Astrocyte (in vitro differentiated cells and primary cell): ENCODE data around the gene KIF25. TPM values are rescaled to one million over a fixed set of nuclear protein-coding genes. Genes with fewer than 3 reads are reported as not detected.

Experiments used
- DNase-seq: peaks from one replicate; pipeline ENCODE4 v3.0.0-alpha.2; 2010; ENCODE audit warnings: low read depth
- FAIRE-seq: peaks from 2 replicates; lab custom pipeline; 2011; peaks lifted over from hg19 to GRCh38; lab: Jason Lieb, UNC
- H2AFZ ChIP-seq: 2 replicates; pipeline ENCODE4 v1.6.0; 2012; ENCODE audit warnings: low read depth, low read length, inconsistent platforms
- H3K27ac ChIP-seq: 2 replicates; pipeline ENCODE4 v1.5.1; 2011; ENCODE audit warnings: low read depth, low read length, inconsistent platforms
- H3K27me3 ChIP-seq: 2 replicates; pipeline ENCODE4 v1.6.0; 2011; ENCODE audit warnings: low read length, inconsistent platforms; ENCODE audit not compliant: insufficient read depth
- H3K36me3 ChIP-seq: 2 replicates; pipeline ENCODE4 v1.5.1; 2011; ENCODE audit warnings: low read length, inconsistent platforms; ENCODE audit not compliant: insufficient read depth
- H3K4me1 ChIP-seq: 2 replicates; pipeline ENCODE4 v1.5.1; 2011; ENCODE audit warnings: low read length, inconsistent platforms; ENCODE audit not compliant: insufficient read depth
- H3K4me2 ChIP-seq: 2 replicates; pipeline ENCODE4 v1.6.0; 2012; ENCODE audit warnings: low read length, inconsistent platforms
- H3K4me3 ChIP-seq: 2 replicates; pipeline ENCODE4 v1.5.1; 2011; ENCODE audit warnings: low read depth, mild to moderate bottlenecking, low read length, inconsistent platforms; ENCODE audit not compliant: insufficient read depth
- H3K79me2 ChIP-seq: 2 replicates; pipeline ENCODE4 v1.6.0; 2012; ENCODE audit warnings: mild to moderate bottlenecking, low read length, inconsistent platforms; ENCODE audit not compliant: insufficient read depth
- H3K9ac ChIP-seq: 2 replicates; pipeline ENCODE4 v1.6.0; 2012; ENCODE audit warnings: mild to moderate bottlenecking, low read length, inconsistent platforms
- H3K9me3 ChIP-seq: 2 replicates; pipeline ENCODE4 v1.5.1; 2012; ENCODE audit warnings: low read depth, mild to moderate bottlenecking, low read length, inconsistent platforms; ENCODE audit not compliant: insufficient read depth
- H4K20me1 ChIP-seq: 2 replicates; pipeline ENCODE4 v1.6.0; 2012; ENCODE audit warnings: low read length, inconsistent platforms; ENCODE audit not compliant: insufficient read depth
- H3K27ac Mint-ChIP-seq: one replicate; pipeline ENCODE4 v1.8.0; 2021; ENCODE audit warnings: mild to moderate bottlenecking, mixed read lengths; ENCODE audit not compliant: unreplicated experiment
- H3K27me3 Mint-ChIP-seq: one replicate; pipeline ENCODE4 v1.8.0; 2021; ENCODE audit warnings: low read depth, mixed read lengths; ENCODE audit not compliant: unreplicated experiment
- H3K36me3 Mint-ChIP-seq: one replicate; pipeline ENCODE4 v1.8.0; 2021; ENCODE audit warnings: low read depth, mixed read lengths; ENCODE audit not compliant: unreplicated experiment
- H3K4me1 Mint-ChIP-seq: one replicate; pipeline ENCODE4 v1.8.0; 2021; ENCODE audit warnings: low read depth, mixed read lengths; ENCODE audit not compliant: unreplicated experiment
- H3K4me3 Mint-ChIP-seq: one replicate; pipeline ENCODE4 v1.8.0; 2021; ENCODE audit warnings: mild to moderate bottlenecking, moderate library complexity, mixed read lengths; ENCODE audit not compliant: unreplicated experiment
- H3K9me3 Mint-ChIP-seq: one replicate; pipeline ENCODE4 v1.8.0; 2021; ENCODE audit warnings: mild to moderate bottlenecking, mixed read lengths; ENCODE audit not compliant: unreplicated experiment
- CTCF ChIP-seq: IDR thresholded peaks from 2 replicates; pipeline ENCODE4 v1.5.1; 2011; ENCODE audit warnings: low read depth, mild to moderate bottlenecking, inconsistent platforms, low read length, moderate library complexity; ENCODE audit not compliant: insufficient read depth
- EZH2 ChIP-seq: IDR thresholded peaks from 2 replicates; pipeline ENCODE4 v1.6.1; 2012; ENCODE audit warnings: mild to moderate bottlenecking, low read length, inconsistent platforms; ENCODE audit not compliant: insufficient read depth
- total RNA-seq: library from RNA; stranded (reverse); gene quantifications from 2 replicates; pipeline ENCODE4 v1.2.1, GENCODE V29; 2021

Gene KIF25
- total RNA-seq, 1 donor from 2014 or later, result not detected

- DNase-seq, result no peak
- Mint-ChIP-seq H3K4me3 (no peak overlapping the region), H3K4me1 (peaks cover 5% of the 10 kb centered on the region), H3K36me3 (peaks cover 3% of the 10 kb centered on the region), H3K9me3 (peaks cover 12% of the 10 kb centered on the region), H3K27me3 (peaks cover 4% of the 10 kb centered on the region), H3K27ac (peak overlapping the region; percentile 7)
- Histone ChIP-seq H3K9ac (no peak overlapping the region), H3K79me2 (no peaks in the 10 kb centered on the region), H3K27me3 (peaks cover 7% of the 10 kb centered on the region), H3K4me1 (peaks cover 14% of the 10 kb centered on the region), H3K4me2 (no peak overlapping the region), H3K27ac (no peak overlapping the region), H3K4me3 (no peak overlapping the region), H3K36me3 (no peaks in the 10 kb centered on the region), H3K9me3 (no peaks in the 10 kb centered on the region), H4K20me1 (no peaks in the 10 kb centered on the region), H2AFZ (no peak overlapping the region)
- FAIRE-seq, result no peak
- TF ChIP-seq EZH2, result no peak
- no peak for TF ChIP-seq CTCF
These were observed 8.3 kb downstream of the KIF25 start for GRCh38 chr6:168005796-168006195.

GRCh38 chr6:168007592-168008338 is 10.3 kb downstream of the KIF25 start:
- peaks cover 5% of the 10 kb centered on the region for H3K4me1 Mint-ChIP-seq
- Histone ChIP-seq H3K36me3 (no peaks in the 10 kb centered on the region), H3K79me2 (no peaks in the 10 kb centered on the region), H3K4me2 (peak overlapping the region; percentile 65), H3K4me1 (peaks cover 10% of the 10 kb centered on the region), H4K20me1 (no peaks in the 10 kb centered on the region), H3K27me3 (peaks cover 7% of the 10 kb centered on the region), H3K27ac (peak overlapping the region; percentile 86), H2AFZ (no peak overlapping the region), H3K4me3 (no peak overlapping the region), H3K9me3 (peaks cover 8% of the 10 kb centered on the region), H3K9ac (peak overlapping the region; percentile 44)
- no peak overlapping the region for H3K4me3 Mint-ChIP-seq
- peak; percentile 99 for FAIRE-seq
- H3K36me3 Mint-ChIP-seq, result peaks cover 6% of the 10 kb centered on the region
- peak; percentile 100 for DNase-seq
- peak overlapping the region; percentile 92 for H3K27ac Mint-ChIP-seq
- H3K9me3 Mint-ChIP-seq, result peaks cover 25% of the 10 kb centered on the region
- TF ChIP-seq CTCF, result no peak
- no peak for TF ChIP-seq EZH2
- no peaks in the 10 kb centered on the region for H3K27me3 Mint-ChIP-seq

- Histone ChIP-seq H3K27ac (peak overlapping the region; percentile 16), H3K79me2 (no peaks in the 10 kb centered on the region), H3K36me3 (no peaks in the 10 kb centered on the region), H4K20me1 (no peaks in the 10 kb centered on the region), H3K4me2 (no peak overlapping the region), H3K9me3 (peaks cover 13% of the 10 kb centered on the region), H3K4me1 (peaks cover 10% of the 10 kb centered on the region), H3K9ac (no peak overlapping the region), H2AFZ (no peak overlapping the region), H3K4me3 (no peak overlapping the region), H3K27me3 (peaks cover 6% of the 10 kb centered on the region)
- Mint-ChIP-seq H3K36me3 (peaks cover 6% of the 10 kb centered on the region), H3K9me3 (peaks cover 27% of the 10 kb centered on the region), H3K4me3 (no peak overlapping the region), H3K4me1 (peaks cover 5% of the 10 kb centered on the region), H3K27me3 (peaks cover 2% of the 10 kb centered on the region), H3K27ac (peak overlapping the region; percentile 44)
- FAIRE-seq (peak; percentile 49), DNase-seq (peak; percentile 26)
- no peak for TF ChIP-seq EZH2
- TF ChIP-seq CTCF, result no peak
These were observed 11.9 kb downstream of the KIF25 start for GRCh38 chr6:168009331-168009730.
